ENCODE data around the gene RDX.

The RDX gene

DNA sequence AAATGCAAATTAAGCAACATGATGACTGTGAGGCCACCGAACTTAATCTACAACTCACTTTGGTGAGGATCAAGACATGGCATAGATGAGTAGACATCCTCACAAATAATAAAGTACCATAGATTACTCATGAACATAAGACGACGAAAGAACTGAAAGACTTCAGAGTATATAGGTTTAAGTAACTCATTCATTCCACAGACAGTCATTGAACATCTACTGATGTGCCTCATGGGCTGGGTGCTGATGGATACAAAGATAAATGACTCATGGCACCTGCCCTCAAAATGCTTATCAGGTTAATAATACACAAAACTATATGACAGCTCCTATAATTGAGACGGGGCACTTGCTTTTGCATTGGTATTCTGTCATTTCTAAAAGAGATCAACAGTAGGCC lies 139.9 kb downstream of the RDX start:
- Mint-ChIP-seq H3K27me3 (no peaks in the 10 kb centered on the region), H3K4me1 (ENCODE audit: low read depth) (no peaks in the 10 kb centered on the region), H3K36me3 (ENCODE audit: low read depth) (peaks cover 11% of the 10 kb centered on the region), H3K27ac (no peak overlapping the region), H3K4me3 (no peak overlapping the region), H3K9me3 (no peaks in the 10 kb centered on the region)
- intact Hi-C loops (cut with micrococcal nuclease): no loop called here

DNA sequence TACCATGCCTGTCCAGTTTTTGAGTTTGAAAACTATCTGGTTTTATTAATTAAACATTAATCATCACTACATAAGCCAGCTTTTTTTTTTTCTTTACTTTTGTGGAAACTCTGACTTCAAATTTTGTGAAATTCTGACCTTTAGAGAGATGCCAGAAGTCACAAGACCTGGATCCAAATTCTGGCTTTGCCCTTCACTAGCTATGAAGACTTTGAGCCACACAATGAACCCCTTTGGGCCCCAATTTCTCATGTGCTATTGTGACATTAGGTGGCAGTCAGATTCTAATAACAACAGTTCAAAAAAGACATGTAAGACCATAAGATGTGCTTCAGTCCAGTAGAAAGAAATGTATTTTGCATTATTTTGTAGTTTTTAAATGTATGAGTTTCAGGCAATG lies 142.9 kb downstream of the RDX start:
- H3K4me3 Mint-ChIP-seq: no peak overlapping the region
- intact Hi-C loops (cut with micrococcal nuclease): no loop called here
- H3K9me3 Mint-ChIP-seq: no peaks in the 10 kb centered on the region
- H3K27me3 Mint-ChIP-seq: no peaks in the 10 kb centered on the region
- H3K36me3 Mint-ChIP-seq (ENCODE audit: low read depth): peaks cover 1% of the 10 kb centered on the region
- H3K4me1 Mint-ChIP-seq (ENCODE audit: low read depth): peaks cover 5% of the 10 kb centered on the region
- H3K27ac Mint-ChIP-seq: no peak overlapping the region

DNA sequence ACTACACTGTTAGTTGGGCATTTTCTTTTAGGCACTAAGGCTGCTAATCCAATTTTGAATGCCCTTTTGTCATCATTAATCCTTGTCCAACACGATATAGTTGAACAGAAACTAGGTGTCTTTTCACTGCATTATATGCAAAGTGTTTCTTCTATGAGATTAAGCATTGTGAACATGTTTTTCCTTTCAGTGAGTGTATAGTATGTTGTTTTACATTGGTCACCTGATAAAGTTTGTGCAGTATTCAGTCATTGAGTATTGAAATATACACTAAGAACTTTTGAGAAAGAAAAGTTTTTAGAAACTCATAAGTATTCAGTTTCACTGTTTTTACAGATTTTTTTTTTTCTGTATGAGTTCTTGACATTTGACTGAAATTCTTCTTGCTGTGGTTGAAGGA lies 144.2 kb downstream of the RDX start:
- H3K4me1 Mint-ChIP-seq (ENCODE audit: low read depth): peaks cover 14% of the 10 kb centered on the region
- H3K27me3 Mint-ChIP-seq: no peaks in the 10 kb centered on the region
- no peak overlapping the region for H3K4me3 Mint-ChIP-seq
- intact Hi-C loops (cut with micrococcal nuclease): no loop called here
- no peaks in the 10 kb centered on the region for H3K36me3 Mint-ChIP-seq (ENCODE audit: low read depth)
- no peaks in the 10 kb centered on the region for H3K9me3 Mint-ChIP-seq
- no peak overlapping the region for H3K27ac Mint-ChIP-seq

DNA sequence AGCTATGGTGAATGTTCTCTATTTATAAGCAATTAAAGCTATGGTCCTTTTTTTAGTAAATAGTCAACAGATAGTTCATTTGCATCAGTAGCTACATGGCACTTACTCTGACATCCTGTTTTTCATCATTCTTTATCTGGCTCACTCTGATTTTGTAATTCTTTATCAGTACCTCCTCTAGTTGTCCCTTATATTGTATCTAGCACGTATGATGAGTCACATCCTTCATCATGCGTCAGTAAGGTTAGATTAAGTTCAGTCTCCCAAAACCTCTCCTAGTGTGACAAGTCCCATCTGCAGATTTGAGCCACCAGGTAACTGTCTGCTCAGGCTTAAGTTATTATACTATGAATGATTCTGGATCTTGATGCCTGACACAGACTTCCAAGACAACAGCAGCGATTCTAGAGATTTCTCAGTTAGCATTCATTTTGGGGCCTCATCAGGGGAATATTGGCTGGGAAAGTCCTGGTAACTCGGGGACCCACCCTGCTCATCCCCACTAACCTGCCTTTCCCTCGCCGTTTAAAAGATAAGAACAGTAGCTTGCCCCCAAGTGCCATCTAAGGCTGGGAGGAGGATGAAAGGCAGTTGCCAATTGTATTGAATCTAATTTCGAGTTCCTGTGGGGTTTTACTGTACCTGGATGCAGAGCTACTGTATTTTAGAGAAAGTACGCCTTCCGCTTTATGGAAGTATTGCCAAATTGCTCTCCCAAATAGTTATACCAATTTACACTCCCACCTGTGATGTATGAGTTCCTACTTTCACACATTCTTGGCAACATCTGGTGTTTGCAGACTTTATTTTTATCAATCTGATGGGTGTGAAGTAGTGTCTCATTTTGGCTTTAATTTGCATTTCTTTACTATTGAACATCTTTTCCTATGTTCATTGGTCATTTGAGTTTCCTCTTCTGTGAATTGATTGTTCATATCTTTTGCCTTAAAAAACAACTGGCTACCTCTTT lies 147.4 kb downstream of the RDX start:
- intact Hi-C loops (cut with micrococcal nuclease): no loop called here
- H3K4me1 Mint-ChIP-seq (ENCODE audit: low read depth): peaks cover 14% of the 10 kb centered on the region
- no peaks in the 10 kb centered on the region for H3K9me3 Mint-ChIP-seq
- no peaks in the 10 kb centered on the region for H3K27me3 Mint-ChIP-seq
- no peak overlapping the region for H3K4me3 Mint-ChIP-seq
- no peaks in the 10 kb centered on the region for H3K36me3 Mint-ChIP-seq (ENCODE audit: low read depth)
- no peak overlapping the region for H3K27ac Mint-ChIP-seq

DNA sequence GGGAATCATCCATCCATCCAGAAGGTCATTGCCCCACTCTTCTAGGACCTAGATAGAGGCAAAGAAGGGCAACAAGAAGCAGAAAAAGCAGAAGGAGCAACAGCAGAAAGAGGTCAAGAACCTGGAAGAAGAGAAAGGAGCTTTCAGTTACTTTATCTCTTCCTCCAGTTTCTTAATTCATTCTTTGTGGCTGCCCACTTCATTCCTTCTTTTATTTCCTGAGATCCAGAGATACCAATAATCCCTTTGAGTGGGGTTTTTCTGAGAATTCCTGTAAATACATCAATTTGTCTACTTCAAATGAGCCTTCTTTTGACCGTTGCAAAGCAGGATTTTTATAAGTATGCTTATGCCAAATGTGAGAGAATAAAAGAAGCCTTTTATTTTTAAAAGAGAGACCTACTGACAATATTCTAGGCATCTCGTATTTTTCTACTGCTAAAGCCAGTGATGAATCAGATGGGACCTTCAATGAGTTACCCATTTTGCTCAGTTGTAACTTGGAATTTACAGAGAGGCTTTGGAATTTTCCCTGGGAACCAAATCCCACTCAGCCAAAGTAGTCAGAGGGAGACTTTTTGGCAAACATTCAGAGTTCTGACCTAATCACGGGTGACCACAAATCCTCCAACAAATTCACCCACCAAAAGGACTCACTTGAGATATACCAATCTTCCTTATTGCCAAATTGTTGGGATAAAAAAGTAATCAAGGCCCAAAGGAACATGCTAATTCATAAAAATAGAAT lies 148.3 kb downstream of the RDX start:
- intact Hi-C loops (cut with micrococcal nuclease): no loop called here
- Mint-ChIP-seq H3K4me3 (no peak overlapping the region), H3K27ac (no peak overlapping the region), H3K4me1 (ENCODE audit: low read depth) (peaks cover 14% of the 10 kb centered on the region), H3K36me3 (ENCODE audit: low read depth) (no peaks in the 10 kb centered on the region), H3K27me3 (no peaks in the 10 kb centered on the region), H3K9me3 (no peaks in the 10 kb centered on the region)

DNA sequence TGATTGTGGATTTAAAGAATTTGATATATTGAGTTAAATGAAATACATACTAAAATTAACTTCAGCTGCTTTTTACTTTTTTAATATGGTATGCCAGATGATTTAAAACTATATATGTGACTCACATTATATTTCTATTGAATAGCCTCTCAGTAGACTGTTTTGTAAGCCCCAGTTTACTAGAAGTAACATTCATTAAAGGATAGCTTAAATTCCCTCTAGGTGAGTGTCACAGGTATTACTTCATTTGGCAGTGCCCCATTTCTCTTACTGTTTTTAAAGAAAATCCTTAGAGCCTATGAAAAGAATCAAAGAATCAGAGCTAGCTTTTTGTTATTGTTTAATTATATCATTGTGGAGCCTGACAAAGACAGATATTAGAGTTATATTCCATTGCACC lies 154.6 kb downstream of the RDX start:
- H3K36me3 Mint-ChIP-seq (ENCODE audit: low read depth): no peaks in the 10 kb centered on the region
- no peaks in the 10 kb centered on the region for H3K4me1 Mint-ChIP-seq (ENCODE audit: low read depth)
- intact Hi-C loops (cut with micrococcal nuclease): no loop called here
- H3K4me3 Mint-ChIP-seq: no peak overlapping the region
- no peak overlapping the region for H3K27ac Mint-ChIP-seq
- no peaks in the 10 kb centered on the region for H3K9me3 Mint-ChIP-seq
- no peaks in the 10 kb centered on the region for H3K27me3 Mint-ChIP-seq

DNA sequence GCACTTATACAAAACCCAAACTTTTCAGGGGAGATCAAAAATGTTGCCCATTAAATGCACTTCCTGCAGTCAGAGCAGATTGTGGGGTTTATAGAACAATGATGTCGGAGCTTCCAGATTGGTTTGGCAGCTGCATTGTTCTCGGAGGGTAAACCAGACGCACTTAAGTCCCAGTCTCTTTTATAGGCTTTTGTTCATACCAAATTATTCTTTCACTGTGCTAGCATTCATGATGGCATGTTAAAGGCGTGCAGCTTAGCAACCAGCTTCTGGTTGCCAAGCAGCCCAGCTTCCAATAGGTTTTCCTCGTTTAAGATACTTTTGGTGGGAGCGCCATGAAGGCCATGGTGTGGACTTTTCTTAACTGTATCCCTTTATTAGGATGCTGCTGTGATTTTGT lies 162.3 kb downstream of the RDX start:
- Mint-ChIP-seq H3K36me3 (ENCODE audit: low read depth) (no peaks in the 10 kb centered on the region), H3K27me3 (no peaks in the 10 kb centered on the region), H3K27ac (no peak overlapping the region), H3K4me3 (no peak overlapping the region), H3K4me1 (ENCODE audit: low read depth) (no peaks in the 10 kb centered on the region), H3K9me3 (no peaks in the 10 kb centered on the region)
- intact Hi-C loops (cut with micrococcal nuclease): no loop called here

DNA sequence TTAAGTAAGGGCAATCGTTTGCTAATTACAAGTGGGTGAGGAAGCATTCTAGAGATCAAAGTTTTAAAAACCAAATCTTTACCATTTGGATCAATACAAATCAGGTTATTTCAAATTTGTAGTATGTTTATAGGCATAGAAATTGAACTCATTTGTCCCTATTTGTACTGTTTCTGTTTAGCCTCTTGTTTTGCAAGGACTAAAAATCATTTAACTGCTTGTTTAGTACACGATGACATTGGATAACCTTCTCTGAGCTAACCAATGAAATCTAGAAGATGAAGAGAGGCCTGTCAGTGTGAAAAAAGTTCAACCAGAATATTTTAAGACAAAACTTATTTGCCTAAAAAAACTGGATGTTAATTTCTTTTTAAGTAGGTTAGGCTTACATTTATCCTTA lies 163.3 kb downstream of the RDX start:
- intact Hi-C loops (cut with micrococcal nuclease): no loop called here
- Mint-ChIP-seq H3K27me3 (no peaks in the 10 kb centered on the region), H3K27ac (no peak overlapping the region), H3K36me3 (ENCODE audit: low read depth) (no peaks in the 10 kb centered on the region), H3K4me3 (no peak overlapping the region), H3K9me3 (no peaks in the 10 kb centered on the region), H3K4me1 (ENCODE audit: low read depth) (no peaks in the 10 kb centered on the region)

DNA sequence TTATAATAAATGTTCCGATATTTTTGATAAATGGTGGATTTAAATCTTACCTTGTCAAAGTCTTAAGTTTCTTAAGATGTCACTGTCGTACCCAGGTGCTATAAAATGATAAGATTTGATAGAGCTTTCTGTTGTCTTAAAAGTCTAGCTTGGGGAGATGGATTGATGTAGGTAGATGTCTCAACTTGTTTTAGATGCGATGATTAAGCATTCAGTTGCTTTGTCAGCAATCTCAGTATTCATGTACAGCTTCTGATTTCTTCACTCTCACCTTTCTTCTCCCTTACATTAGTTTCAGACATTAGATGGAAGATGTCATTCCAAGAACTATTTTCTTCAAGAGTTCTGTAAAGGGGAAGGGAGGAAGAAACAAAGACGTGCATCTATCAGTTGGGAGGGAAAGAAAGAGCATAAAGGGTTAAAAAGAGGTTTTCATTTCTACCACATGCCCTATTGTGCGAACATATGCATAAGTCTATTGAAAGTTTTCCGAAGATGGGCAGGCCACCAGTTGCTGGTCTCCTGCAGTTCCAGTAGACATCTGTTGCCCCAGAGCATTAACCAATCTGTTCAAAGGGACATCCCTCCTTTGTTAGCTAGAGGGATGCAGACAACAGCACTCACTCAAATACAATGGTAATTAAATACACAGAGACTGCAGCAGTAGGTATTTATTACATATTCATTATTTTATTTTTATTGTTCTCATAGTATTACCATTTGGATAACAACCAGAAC lies 164.9 kb downstream of the RDX start:
- H3K4me1 Mint-ChIP-seq (ENCODE audit: low read depth): no peaks in the 10 kb centered on the region
- intact Hi-C loops (cut with micrococcal nuclease): no loop called here
- H3K9me3 Mint-ChIP-seq: no peaks in the 10 kb centered on the region
- no peaks in the 10 kb centered on the region for H3K27me3 Mint-ChIP-seq
- H3K27ac Mint-ChIP-seq: no peak overlapping the region
- no peaks in the 10 kb centered on the region for H3K36me3 Mint-ChIP-seq (ENCODE audit: low read depth)
- no peak overlapping the region for H3K4me3 Mint-ChIP-seq

DNA sequence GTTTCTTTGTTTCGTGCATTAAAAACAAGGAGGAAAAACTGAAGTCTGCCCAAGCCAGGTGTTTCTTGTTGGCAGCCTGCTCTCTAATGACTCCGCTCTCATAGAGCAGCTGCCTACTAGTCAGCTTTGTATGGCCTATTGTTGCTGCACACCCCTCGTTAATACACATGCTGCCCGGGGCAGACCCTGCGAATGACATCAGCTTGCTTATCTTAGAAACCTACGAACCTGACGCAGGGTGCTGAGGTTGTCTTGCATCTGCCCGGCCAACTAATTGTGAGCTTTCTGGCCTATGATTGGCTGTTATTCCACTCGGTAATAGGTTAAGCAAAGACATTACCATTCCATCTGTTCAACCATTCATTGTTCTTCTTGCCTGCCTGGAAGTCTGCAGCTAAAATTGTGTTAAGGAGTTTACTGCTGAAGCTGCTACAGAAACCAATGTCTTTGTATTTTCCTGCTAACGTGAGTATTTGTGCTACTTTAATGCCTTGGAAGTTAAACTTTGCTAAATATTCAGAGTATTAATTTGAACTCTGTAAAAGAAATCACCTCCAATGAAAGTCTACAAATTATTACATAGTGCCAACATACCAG lies 165.7 kb downstream of the RDX start:
- H3K9me3 Mint-ChIP-seq: no peaks in the 10 kb centered on the region
- H3K27ac Mint-ChIP-seq: no peak overlapping the region
- no peaks in the 10 kb centered on the region for H3K36me3 Mint-ChIP-seq (ENCODE audit: low read depth)
- no peak overlapping the region for H3K4me3 Mint-ChIP-seq
- H3K4me1 Mint-ChIP-seq (ENCODE audit: low read depth): no peaks in the 10 kb centered on the region
- no peaks in the 10 kb centered on the region for H3K27me3 Mint-ChIP-seq
- intact Hi-C loops (cut with micrococcal nuclease): no loop called here

DNA sequence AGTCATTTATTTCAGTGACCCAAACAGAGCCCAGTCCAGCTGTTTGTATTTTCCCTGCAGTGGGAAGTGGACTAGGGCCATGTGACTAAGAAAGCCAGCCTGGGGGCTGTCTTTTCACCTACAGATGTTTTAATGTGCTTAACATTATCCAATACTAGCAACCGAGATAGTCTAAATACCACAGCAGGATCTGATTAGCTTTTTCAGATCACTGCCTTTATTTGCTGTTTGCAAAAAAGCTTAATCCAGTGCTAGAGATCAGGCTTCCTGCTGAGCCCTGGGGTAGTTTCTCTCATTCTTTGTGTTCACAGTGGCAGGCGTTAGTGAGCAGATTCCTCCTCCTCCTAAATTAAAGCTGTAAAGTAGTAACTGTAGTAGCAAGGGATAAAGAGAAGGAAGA lies 168.3 kb downstream of the RDX start:
- Mint-ChIP-seq H3K4me3 (no peak overlapping the region), H3K27ac (no peak overlapping the region), H3K36me3 (ENCODE audit: low read depth) (no peaks in the 10 kb centered on the region), H3K9me3 (no peaks in the 10 kb centered on the region), H3K4me1 (ENCODE audit: low read depth) (peaks cover 6% of the 10 kb centered on the region), H3K27me3 (no peaks in the 10 kb centered on the region)
- intact Hi-C loops (cut with micrococcal nuclease): no loop called here

DNA sequence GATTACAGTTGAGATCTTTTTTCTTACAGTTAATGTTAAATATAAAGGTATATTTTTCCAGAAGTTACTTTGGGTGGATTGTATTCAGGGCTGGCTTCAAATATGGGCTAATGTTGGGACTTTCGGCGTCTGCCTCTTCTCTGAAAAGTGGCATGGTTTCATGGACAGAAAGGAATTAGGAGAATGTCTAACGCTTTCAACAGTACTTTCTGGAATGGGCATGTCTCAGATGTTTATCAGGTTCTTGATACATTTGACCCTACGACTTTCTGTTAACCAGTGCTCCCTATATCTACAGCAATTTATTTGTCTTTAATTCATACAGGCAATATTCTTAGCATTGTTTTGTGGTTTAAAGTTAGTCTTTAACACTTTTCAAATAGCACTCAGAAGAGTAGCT lies 169.5 kb downstream of the RDX start:
- no peak overlapping the region for H3K4me3 Mint-ChIP-seq
- H3K27ac Mint-ChIP-seq: no peak overlapping the region
- H3K9me3 Mint-ChIP-seq: no peaks in the 10 kb centered on the region
- no peaks in the 10 kb centered on the region for H3K27me3 Mint-ChIP-seq
- intact Hi-C loops (cut with micrococcal nuclease): no loop called here
- peaks cover 6% of the 10 kb centered on the region for H3K4me1 Mint-ChIP-seq (ENCODE audit: low read depth)
- no peaks in the 10 kb centered on the region for H3K36me3 Mint-ChIP-seq (ENCODE audit: low read depth)

DNA sequence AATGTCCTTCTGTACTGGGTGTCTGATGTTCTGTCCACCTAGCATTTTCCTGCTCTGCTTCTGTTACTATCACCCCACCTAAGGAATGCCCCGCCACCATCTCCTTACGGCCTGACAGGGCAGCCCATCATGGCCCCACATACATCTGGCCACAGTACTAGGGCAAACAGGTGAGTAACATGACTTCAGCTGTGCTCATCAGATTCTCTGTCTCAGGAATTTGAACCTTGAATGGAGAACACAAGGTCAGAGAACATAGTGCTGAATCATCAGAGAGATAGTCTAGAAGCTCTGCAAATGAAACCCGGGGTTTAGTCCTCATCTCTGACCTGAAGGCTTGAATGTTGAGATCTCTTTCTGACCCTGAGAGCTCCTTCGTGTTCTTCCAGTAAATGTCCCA lies 170.8 kb downstream of the RDX start:
- Mint-ChIP-seq H3K9me3 (no peaks in the 10 kb centered on the region), H3K4me1 (ENCODE audit: low read depth) (peaks cover 6% of the 10 kb centered on the region), H3K27me3 (no peaks in the 10 kb centered on the region), H3K27ac (no peak overlapping the region), H3K4me3 (no peak overlapping the region), H3K36me3 (ENCODE audit: low read depth) (no peaks in the 10 kb centered on the region)
- intact Hi-C loops (cut with micrococcal nuclease): no loop called here

Data from dendritic cell treated with granulocyte-macrophage colony-stimulating factor and Interleukin-4, amounts not matched to agents 40 ng/mL and 50 ng/mL, for 4 days (primary cell).